Measurements from ENCODE around the gene RAB6B. TPM values are rescaled to one million over a fixed set of nuclear protein-coding genes. Genes with fewer than 3 reads are reported as not detected.

The RAB6B gene
- total and polyA plus RNA-seq, 2 experiments from 2014 or later, result 2.6 to 3.0 TPM

DNA sequence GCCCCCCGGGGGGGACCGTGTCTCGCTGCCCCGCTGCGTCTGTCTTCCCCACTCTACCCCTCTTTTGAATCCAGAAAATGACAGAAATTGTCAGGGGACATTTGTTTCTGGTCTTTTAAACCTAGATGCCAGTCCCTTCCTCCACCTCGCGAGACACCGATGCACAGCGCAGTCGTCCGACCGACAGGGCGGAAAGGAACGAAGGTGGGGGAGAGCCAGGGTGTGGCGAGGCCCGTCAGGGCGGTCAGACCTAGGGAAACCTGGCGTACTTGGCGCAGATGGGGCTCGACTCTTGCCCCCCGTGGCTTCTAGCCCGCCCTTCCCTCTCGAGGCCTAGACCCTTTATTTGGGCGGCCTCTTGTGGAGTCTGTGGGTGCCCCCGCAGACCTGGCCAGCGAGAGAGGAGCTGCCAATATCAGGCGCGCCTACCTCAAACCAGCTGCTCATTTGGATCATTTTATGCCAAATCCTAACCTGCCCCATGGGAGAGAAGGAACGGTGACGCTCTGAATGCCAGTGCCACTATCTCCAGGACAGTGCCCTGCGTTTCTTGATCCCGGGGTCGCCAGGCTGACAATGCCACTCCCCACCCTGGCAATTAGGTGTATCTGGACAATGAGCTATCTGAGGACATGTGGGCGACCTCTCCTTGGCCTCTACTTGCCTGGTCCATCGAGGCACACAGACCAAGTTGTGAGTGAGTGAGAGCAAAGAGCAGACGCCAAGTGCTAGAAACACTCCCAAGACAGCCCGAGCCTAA, 500 bp upstream of the RAB6B start:
- Histone ChIP-seq H3K4me1 (ENCODE audit: low read depth) (no peaks in the 10 kb centered on the region), H3K27me3 (peaks cover 91% of the 10 kb centered on the region), H3K27ac (no peak overlapping the region), H3K36me3 (no peaks in the 10 kb centered on the region), H3K4me3 (peak overlapping the region; percentile 78), H3K9me3 (ENCODE audit: low read depth) (no peaks in the 10 kb centered on the region)
- peak; percentile 11 to 20 for DNase-seq (ENCODE audit: low read depth in 1 of 2, low spot score in 1 of 2)
- TF ChIP-seq, protein P1, sequence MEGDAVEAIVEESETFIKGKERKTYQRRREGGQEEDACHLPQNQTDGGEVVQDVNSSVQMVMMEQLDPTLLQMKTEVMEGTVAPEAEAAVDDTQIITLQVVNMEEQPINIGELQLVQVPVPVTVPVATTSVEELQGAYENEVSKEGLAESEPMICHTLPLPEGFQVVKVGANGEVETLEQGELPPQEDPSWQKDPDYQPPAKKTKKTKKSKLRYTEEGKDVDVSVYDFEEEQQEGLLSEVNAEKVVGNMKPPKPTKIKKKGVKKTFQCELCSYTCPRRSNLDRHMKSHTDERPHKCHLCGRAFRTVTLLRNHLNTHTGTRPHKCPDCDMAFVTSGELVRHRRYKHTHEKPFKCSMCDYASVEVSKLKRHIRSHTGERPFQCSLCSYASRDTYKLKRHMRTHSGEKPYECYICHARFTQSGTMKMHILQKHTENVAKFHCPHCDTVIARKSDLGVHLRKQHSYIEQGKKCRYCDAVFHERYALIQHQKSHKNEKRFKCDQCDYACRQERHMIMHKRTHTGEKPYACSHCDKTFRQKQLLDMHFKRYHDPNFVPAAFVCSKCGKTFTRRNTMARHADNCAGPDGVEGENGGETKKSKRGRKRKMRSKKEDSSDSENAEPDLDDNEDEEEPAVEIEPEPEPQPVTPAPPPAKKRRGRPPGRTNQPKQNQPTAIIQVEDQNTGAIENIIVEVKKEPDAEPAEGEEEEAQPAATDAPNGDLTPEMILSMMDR (IDR thresholded peaks at IDR 0.05; ENCODE audit: low read depth, low read length), result no peak

DNA sequence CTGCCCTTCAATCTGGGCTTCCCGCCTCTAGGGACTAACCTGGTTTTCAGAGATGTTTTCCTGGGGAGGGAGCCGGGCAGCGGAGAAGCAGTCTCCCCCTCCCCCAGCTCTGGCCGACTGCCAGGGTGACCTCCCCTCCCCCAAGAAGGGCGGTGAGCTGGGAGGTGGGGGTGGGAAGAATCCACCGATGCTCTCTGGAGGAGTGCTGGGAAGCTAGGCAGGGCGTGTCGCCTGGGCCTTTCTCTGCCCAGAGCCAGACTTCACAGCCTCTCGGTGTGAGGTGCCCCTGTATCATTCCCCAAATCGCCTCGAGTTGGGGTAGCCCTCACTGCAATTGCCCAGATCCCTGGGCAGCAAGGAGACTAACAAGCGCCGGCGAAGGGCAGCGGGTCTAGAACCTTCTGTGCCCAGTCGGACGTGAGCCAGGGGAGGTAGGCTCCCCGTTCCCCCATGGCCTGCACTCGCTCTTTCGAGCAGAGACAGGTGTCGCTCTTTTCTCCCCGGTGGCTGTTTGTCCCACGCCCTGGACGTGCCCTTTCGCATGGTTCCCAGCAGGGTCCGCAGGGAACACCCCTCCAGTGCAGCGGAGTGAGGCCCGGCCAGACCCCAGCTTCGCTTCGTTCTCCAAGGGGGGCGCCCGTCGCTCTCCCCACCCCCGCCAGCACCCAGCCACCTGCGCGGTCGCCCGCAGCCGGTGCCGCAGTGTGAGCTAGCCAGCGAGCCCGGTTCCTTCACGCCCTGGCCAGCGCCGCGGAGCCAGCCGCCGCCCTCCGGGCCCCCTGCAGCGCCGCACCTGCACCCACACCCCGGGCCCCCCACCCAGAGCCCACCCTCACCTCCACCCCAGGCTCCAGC, 1.1 kb downstream of the RAB6B start:
- TF ChIP-seq, protein P1 (IDR thresholded peaks at IDR 0.05; ENCODE audit: low read depth, low read length), result no peak
- peaks cover 82% of the 10 kb centered on the region for H3K27me3 ChIP-seq
- H3K4me3 ChIP-seq, result peak overlapping the region; percentile 78
- no peaks in the 10 kb centered on the region for H3K4me1 ChIP-seq (ENCODE audit: low read depth)
- no peaks in the 10 kb centered on the region for H3K9me3 ChIP-seq (ENCODE audit: low read depth)
- no peaks in the 10 kb centered on the region for H3K36me3 ChIP-seq
- DNase-seq (ENCODE audit: low read depth in 1 of 2, low spot score in 1 of 2), result peak in 1 of 2 donors; percentile 12
- H3K27ac ChIP-seq, result no peak overlapping the region

DNA sequence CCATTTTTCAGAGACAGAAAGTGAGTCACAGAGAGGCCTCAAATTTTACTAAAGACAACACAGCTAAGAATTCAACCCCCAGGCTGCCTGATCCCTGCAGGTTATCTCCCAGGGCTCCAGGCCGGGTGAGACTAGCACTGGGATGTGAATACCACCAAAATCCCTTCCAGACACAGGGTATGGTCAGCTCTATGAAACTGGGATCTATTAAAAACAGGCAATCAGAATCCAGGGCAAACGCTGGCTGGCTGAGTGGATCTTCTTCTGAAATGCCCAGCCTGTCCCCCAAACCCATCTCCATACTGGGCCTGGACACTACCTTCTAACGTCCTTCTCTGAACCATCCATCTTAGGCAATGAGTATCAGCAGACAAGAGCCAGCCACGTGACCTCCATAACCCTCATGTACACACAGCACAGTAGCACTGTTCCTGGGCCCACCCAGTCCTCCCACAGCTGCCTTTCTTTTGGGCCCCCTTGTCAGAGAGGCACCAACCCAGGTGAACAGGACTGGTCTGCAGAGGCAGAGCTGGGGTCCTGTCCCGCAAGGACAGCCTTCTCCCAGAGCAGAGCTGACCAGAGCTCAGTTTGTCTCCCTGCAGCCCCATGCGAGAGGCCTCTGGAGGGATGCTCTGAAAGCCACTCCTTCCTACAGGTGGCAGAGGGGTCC, 1.9 kb downstream of the RAB6B start:
- TF ChIP-seq, protein P1 (IDR thresholded peaks at IDR 0.05; ENCODE audit: low read depth, low read length), result no peak
- Histone ChIP-seq H3K27me3 (peaks cover 74% of the 10 kb centered on the region), H3K4me3 (no peak overlapping the region), H3K4me1 (ENCODE audit: low read depth) (no peaks in the 10 kb centered on the region), H3K36me3 (no peaks in the 10 kb centered on the region), H3K27ac (no peak overlapping the region), H3K9me3 (ENCODE audit: low read depth) (no peaks in the 10 kb centered on the region)
- no peak for DNase-seq (ENCODE audit: low read depth in 1 of 2, low spot score in 1 of 2)

DNA sequence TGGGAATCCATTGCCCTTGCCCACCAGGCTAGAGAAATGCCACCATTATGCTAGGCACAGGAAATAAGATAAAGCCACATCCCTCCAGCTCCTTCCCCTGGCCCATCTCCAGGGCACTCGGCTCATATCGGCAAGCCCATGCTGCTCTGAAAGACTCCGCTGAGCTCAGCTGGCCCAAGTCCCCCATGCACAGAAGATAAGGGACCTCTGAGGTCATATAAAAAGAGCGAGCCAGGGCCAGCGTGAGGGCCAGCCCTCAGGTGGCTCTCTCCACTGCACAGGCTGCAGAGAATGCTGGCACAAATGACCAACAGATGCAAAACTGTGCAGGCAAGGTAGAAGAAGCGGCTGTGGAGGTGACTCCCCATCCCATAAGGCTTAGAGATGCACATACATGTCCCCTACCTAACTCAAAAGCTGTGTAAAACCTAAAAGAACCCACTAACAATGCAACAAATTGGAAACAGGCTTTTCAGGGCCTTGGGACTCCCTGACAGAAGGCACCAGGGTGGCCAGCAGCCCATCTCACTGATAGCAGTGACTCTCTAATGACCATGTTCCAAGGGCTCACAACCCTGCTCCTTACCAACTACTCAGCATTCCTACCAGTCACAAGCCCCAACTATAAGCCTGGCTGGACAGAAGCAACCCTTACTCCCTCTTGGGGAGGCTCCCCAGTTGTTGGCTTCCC, 3.0 kb downstream of the RAB6B start:
- H3K9me3 ChIP-seq (ENCODE audit: low read depth), result no peaks in the 10 kb centered on the region
- peaks cover 63% of the 10 kb centered on the region for H3K27me3 ChIP-seq
- no peak overlapping the region for H3K4me3 ChIP-seq
- H3K4me1 ChIP-seq (ENCODE audit: low read depth), result no peaks in the 10 kb centered on the region
- no peak overlapping the region for H3K27ac ChIP-seq
- no peak for DNase-seq (ENCODE audit: low read depth in 1 of 2, low spot score in 1 of 2)
- no peaks in the 10 kb centered on the region for H3K36me3 ChIP-seq
- TF ChIP-seq, protein P1 (IDR thresholded peaks at IDR 0.05; ENCODE audit: low read depth, low read length), result no peak

Measured in cardiac muscle cell (in vitro differentiated cells and primary cell).